SW480 (cell line): ENCODE results near the gene SDK1.
"Not testable (repeated sequence)": the region's sequence is repeated elsewhere in the genome, so short reads cannot be mapped to it uniquely, and the experiment has no call there.

Source experiments
- DNase-seq: peaks from one replicate; pipeline ENCODE4 v3.0.0-alpha.2; 2016; ENCODE audit warnings: low spot score

The SDK1 gene

DNA sequence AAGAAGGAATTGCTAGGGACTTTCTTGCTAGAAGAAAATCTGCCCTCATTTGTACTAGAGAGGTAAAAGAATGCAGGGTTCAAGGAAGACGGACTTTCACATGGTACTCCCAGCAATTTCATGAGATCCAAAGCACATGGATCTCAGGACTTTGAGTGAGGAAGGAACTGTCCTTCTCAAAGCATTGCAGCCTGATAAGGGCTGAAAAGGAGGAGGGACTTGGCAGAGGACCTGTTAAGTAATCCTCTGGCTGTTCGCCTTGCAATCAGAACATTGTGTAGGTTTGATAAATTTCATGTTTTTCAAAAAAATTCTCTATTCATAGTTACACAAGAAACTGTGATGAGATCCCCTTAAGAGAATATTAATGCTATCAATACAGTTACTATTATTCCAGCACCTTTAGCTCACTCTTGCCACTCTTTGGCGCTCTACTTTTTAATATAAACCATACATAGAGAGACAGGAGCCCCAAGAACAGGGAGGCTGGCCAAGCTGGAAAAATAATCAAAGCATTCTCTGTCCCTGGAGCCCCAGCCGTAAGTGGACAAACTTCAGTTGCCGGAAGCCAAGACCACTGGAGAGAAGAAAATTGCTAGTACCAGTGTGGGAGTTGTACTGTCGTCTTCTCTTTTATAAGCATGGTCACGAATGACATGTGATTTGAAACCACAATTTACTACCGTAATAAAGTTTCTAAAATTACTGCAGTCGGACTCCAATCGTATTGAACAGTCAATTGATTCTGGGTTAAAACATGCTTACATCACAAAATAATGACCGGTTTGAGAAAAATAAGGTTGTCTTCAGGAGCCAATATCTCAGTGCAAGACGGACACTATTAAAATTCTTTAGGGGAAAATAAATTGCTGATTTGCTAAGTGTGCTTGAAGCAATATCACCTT is 424.4 kb downstream of the SDK1 start:
- DNase-seq = no peak

DNA sequence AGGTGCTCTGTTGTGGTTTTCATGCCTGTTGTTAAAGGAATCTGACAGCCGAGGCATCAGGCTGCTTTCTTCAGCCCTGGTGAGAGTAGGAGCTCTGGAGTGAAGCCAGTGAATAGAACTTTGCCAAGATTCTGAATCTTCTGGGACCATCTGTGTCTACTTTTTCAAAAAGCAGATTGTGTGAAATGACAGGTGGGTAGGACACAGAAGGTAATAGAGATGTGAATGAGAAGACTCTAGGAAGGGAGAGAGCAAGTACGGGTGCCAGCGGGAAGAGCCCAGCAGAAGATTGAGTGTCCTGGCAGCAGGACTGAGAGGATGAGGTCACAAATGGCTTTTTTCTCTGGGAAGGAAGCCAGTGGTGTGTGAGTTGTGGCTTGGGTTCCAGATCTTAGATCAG is 429.2 kb downstream of the SDK1 start:
- DNase-seq = no peak

DNA sequence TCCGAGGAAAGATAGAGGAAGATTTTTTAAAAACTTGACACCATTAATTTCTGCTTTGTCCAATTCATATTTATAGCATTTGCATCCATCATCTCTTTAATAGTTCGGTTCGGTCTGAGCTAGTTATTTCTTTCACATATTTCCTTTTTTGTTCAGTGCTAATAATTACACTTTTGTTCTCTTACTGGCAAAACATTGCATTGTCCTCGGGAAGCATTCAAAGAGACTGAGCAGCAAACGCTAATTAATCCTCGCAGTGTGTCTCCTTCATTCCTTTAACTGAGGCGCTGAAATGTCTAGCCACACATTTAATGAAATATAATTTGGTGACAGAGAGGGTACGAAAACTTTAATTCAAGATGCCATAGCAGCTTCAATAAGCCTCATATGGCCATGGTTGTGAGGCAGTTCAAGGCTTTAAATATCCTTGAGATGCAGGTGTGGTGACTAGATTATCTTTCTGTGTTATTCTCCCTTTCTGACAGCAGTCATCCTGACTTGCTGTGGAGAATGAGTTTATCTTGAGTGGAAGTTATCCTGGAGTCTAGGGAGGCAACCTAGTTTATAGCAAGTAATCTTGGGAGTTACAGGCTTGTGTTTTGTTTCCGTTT is 431.4 kb downstream of the SDK1 start:
- DNase-seq = no peak

DNA sequence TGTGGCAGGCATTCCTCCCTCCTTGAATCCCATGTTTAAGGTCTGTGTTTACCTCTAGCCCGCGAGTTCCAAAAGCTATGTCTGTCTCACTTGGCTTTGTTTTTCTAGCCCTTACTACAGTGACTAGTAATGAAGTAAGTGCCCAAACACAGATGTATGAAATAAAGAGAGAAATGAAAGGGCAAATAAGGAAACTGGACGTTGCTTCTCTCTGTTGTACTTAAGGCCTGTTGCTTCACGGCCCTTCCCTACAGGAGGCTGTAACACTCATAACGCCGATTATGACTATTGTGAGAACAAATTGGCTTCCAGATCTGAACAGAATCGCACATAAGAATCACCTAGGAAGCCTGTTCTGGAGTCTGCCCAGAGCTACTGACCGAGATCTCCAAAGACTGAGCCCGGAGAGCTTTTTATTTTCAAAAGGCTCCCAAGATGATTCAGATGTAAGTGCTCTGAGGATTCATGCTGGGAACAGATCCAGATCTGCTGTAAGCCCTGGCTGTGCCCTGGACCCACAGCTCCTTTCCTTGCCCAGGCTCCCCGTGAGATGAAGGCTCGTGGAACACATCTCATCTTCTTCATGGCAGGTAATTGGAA is 432.6 kb downstream of the SDK1 start:
- DNase-seq = no peak

DNA sequence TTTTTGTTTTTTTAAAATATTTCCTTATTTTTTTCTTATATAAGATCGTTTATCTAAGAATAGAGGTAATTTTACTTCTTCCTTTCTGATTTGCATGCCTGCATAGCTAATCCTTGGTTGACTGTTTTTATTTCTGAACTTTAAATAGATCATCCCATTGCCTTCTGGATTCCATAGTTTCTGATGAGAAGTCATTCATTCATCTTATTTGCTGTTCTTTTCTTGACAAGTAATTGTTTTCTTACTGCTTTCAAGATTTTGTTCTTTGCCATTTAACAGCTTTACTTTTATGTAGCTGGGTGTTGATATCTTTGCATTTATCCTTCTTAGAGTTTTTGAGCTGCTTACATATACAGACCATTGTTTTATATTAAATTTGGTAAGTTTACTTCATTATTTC is 437.9 kb downstream of the SDK1 start:
- peak; percentile 42 for DNase-seq

DNA sequence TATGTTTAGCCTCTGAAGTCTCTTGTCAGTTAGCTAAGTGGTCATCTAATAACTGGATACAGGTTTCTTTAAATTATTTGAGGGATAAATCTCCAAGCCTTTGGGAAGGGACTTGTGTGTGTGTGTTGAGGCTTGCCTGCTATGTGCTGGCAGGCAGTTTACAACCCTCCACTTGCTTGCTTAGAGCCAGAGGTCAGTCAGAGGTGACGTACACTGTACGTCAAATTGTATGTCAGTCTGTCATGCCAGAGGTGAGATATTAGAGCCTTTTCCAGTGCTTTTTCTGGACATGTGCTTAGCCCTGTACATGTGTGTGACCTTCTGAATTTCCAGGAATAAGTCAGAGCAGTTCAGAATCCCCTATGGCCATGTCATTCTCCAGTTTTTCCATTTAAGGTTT is 438.9 kb downstream of the SDK1 start:
- DNase-seq = no peak

DNA sequence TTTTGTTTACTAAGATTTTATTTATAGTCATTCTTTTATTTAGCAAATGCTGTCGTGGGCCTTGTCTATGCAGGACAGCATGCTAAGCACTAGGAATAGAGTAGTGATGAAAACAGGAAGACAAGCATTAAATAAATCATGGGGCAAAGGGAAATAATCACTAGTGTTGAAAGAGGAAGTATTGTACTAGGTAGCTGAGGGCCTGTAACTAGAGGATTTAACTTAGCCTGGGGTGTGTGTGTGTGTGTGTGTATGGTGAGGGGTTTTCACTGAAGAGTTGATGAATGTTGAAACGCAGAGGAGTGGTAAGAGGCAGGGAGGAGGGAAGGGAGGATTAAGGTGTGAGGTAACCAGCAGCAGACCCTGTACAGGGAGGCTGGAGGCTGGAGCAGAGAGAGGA is 446.4 kb downstream of the SDK1 start:
- no peak for DNase-seq

DNA sequence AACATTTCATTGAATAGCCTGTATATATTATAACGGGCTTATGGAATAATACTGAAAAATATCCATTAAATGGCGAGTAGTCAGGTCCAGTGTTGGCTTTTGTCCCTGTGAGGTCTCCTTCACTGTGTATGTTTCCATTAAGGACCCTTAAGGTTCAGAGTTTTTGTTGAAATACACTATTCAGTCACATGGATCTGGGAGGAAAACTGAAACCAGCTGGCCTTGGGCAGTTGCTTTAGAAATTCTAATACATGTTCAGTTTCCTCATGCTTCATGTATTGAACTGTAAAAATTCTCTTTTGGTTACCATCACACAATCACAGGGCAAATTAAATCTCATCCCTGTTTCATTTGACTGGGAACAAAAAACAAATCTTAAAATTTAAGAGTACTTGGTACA is 447.3 kb downstream of the SDK1 start:
- DNase-seq = no peak

DNA sequence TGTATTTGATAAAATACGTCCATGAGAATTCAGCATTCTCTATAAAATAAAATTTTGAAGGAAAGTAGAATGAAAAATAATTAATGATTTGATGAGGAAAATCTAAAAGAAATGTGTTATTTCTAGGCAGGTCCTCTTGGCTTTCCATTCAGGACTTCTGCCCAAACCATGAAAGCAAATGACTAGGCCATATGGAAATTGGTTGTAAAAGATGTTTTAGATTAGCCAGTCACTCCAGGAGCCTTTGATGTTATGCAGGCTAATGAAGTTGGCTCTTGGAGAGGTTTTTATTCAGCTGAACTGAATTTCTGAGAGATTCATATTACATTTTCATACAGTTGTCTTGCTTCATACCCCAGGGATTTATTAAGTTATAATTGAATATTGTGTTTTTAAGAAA is 452.8 kb downstream of the SDK1 start:
- DNase-seq = no peak

DNA sequence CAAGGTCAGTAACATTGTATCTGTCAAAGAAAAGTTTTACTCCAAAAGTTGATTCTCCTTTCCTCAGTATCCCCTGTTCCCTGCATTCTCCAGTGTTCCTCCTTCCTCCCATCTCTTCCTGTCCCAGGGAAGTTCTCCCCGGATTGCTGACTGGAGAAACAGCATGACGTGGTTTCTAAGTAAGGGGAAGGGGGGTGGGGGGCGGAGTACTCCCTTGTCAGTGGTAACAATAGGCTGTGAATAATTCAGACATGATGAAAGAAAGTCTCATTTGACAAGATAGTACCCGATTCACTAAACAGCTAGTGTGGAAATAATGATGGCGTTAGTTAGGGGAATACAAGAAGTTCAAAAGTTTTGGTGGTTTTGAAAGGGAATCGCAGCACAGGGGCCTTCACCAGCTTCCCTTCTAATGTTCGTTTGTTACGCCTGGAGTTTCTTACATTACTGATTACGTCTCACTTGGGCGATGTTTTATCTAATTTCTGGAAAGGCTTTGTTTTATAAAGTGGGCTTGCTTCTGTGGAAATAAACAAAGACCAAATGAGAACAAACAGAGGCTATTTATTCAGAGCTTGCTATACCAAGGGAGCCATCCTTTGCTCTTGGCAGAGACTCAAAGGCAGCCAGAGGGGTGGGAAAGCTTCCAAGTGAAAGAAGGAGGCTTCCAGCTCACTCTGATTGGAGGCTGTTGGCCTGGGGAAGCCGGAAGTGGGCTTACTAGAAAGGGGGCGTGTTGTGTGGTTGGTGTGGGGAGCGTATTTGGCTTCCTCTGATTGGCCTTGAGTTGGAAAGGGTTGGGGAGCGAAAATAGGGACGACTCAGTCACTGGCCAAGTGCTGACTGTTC is 453.7 kb downstream of the SDK1 start:
- no peak for DNase-seq

DNA sequence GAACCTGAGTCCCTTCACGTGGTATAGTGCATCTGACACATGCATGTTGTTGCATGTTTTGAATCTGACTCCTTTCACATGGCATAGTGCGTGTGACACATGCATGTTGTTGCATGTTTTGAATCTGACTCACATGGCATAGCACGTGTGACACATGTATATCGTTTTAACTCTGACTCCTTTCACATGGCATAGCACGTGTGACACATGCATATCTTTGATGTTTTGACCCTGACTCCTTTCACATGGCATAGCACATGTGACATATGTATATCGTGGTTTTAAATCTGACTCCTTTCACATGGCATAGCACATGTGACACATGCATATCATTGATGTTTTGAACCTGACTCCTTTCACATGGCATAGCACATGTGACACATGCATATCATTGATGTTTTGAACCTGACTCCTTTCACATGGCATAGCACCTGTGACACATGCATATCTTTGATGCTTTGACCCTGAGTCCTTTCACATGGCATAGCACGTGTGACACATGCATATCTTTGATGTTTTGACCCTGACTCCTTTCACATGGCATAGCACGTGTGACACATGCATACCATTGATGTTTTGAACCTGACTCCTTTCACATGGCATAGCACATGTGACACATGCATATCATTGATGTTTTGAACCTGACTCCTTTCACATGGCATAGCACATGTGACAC is 454.9 kb downstream of the SDK1 start:
- DNase-seq = not testable (repeated sequence)

DNA sequence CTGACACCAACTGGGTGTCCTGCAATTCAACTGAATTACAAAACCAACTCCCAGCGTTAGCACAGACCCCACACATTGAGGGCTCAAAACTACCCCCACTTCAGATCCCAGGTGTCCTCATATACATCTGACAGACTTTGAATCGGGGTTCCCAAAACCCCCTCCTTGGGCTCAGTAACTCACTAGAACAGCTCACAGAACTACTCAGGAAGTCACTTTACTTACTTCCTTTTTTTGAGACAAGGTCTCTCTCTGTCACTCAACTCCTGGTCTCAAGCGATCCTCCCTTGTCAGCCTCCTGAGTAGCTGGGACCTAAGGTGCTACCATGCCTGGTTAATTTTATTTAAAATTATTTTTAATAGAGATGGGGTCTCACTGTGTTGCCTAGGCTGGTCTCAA is 456.0 kb downstream of the SDK1 start:
- DNase-seq = no peak

DNA sequence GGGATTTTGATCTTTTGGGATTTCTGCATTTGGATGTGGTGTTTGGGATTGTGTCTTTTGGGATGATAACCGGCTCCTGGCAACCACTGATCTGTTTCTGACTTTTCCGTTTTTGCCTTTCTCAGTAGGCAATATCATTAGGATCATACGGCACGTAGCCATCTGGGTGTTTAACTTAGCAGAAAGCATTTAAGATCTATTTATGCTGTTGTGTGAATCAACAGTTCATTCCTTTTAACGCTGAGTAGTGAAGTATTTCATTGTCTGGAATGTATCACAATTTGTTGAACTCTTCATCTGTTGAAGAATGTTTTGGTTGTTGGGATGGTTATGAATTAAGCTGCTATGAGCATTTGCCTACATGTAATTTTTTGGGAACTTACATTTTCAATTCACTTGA is 459.6 kb downstream of the SDK1 start:
- no peak for DNase-seq

DNA sequence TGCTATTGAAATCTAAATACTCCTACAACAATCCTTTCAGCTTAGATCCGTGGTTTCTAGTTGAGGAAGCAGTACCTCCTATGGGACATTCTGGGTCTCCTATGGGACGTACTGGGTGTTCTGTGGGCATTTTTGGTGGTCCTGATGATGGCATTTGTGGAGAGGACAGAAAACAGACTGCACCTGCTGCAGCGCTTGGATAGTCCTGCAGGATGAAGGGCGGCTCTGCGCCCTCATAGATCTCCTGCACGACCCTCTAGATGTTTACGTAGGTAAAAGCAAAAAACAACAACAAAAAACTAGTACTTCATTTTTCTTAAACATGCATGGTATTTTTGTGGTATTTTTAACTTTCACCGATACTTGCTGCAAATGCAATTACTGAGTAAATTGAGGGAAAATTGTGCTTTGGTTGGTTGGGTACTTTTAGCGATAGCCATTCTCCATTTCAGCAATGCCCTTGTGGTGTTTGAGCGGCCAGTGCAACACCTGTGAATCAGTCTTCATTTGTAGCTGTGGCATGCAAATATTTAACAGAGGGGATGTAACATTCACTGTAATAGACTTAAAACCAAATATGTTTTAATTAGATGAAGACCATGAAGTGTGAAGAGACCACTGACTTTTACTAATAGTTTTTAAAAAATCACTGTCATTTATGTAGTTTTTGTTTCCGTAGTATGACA is 461.2 kb downstream of the SDK1 start:
- DNase-seq = no peak

DNA sequence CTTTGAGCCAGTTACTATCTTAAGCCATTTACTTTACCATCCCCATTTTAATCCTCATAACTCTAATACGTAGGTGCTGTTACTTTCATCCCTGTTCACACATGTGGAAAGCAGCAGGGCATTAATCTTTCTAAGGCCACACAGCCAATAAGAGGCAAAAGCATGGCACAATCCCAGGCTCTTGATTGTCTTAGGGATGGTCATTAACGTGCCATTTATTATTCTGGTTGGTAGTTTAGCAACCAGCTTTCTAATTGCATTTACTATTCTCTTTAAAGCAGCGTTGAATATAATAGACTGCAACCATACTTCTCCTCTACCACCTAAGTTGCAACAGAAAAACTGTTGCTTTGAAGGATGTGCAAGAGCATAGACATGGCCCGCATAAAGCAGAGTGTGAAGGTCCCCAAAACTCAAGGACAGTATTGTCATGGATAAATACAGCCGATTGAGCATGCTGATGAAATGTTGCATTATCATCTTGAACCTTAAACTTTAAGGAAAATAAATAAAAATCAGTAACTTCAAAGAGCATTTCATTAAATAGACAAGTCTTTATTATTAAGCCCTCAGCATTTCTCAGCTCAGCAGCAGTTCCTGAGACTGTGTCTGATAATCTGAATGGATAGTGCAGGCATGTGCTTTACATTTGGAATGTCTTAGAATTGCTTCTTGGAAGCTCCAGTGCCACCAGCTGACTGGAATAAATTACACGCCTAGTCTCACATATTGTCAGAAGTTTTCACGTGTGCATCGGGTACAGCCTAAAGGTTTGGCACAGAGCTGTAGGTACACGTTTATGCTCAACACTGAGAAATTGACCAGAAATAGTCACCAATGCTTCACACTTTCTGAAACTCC is 467.1 kb downstream of the SDK1 start:
- DNase-seq = no peak

DNA sequence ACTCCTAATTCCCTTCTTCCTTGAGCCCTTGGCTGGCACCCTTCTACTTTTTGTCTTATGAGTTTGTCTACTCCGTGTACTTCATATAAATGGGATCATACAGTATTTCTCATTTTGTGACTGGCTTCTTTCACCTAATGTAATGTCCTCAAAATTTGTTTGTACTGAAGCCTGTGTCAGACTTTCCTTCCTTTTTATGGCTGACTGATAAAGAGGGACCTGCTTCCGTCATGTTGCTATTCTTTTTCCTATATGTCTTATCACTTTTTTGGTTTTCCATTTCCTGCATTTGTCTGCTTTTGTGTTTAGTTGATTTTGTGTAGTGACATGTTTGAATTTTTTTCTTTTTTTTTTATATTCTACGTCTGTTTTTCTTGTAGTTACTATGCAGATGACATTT is 470.9 kb downstream of the SDK1 start:
- no peak for DNase-seq

DNA sequence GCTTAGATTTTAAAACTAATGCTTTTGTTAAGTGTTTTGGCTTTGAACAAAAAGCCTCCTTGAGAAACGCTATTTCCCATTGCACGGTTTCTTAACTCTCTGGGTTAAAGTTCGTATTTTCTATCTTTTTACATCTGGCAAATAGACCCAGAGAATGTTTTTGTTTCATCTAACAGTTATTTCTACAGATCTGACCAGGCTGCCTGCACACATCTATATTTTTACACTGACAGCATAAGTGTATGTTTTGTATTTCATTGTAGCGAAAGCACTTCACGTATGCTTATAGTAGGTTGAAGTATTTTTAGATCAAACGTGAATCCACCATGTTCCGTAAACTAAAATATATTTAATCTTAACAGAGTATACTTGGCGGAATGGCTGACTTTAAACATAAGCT is 477.3 kb downstream of the SDK1 start:
- no peak for DNase-seq

DNA sequence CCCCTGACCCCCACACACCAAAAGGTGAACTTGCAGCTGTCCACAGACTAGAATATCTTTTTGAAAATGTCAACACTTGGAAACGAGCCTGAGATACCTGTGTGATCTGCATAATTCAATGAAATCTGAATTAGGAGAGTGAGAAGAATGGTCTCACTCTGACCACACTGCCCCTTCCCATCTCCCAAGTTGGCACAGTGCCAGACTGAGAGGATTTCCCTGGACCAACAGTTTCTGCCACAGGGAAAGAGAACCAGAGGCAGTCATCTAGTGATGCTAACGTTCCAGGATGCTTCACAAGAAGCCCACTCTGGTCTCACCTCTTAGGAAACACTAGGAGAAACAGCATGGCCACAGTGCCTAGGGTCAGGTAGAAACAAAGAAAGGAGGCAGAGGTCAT is 479.0 kb downstream of the SDK1 start:
- no peak for DNase-seq

DNA sequence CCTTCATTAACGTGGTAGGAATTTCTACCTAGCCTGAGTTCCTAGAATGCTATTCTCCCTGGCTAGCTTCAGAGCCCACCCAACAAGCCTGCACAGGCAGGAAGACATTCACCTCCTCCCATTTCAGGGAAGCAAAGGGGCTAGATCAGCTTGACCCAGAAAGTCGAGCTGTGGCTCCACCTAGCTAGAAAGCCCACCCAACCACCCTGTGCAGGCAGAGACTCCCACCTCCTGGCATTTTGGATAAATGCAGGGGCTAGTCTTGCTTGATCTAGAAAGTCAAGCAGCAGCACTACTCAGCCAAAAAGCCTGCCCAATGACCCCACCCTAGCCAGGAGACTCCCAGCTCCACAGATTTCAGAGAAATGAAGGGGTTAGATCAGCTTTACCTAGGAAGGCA is 479.5 kb downstream of the SDK1 start:
- DNase-seq = no peak

DNA sequence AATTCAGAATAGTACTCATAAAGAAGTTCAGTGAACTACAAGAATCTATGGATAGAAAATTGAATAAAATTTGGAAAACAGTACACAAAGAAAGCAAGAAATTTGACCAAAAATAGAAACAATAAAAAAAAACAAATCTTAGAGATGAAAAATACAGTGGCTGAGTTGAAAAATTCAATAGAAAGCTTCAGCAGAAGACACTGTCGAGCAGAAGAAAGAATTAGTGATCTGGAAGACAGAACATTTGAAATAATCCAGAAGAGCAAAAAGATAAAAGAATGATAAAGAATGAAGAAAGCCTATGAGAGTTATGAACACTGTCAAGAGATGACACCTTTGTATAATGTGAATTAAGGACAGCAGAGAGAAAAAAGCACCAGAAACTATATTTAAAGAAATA is 480.6 kb downstream of the SDK1 start:
- no peak for DNase-seq
